ENCODE measurements around the gene PGC.

PGC gene

DNA sequence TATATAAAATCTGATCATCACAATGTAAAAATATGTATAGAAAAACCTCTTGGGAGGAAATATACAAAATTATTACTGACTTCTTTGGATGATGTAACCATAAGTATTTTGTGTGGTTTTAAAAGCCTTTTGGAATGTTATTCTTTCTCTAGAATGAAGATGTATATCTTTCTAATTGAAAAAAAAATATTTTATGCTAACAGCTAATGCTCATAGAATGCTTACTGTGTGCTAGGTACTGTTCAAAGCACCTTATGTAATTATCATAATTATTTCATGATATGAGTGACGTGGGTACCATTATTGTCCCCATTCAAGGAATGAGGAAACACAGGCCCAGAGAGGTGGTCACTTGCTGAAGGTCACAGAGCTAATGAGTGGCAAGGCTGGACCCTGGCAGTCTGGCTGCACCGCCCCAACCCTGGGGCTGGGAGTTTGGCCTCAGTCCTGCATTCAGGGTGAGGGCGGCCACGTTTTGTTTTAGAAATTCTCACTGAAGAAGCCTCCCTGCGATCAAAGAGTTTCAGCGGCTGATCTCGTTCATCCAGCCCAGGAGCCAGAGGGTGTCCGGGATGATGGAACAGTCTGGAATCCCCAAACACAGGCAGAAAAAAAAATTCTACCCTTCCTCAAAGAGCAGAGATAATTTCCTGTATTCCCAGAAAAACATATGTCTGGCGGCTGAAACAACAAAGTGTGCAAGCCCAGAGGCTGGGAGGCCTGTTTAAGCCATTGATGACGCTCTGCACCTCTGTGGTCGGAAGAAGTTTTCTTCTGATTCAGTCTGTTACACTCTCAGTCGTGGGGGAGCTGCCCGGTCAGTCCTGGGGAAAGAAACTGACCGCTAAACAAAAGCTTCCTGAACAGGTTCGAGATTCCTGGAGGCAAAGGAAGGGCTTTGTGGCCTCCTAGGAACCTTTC, 49.1 kb downstream of the PGC start:
- DNase-seq (ENCODE audit: low read depth in 1 of 2, low spot score in 1 of 2): no peak

DNA sequence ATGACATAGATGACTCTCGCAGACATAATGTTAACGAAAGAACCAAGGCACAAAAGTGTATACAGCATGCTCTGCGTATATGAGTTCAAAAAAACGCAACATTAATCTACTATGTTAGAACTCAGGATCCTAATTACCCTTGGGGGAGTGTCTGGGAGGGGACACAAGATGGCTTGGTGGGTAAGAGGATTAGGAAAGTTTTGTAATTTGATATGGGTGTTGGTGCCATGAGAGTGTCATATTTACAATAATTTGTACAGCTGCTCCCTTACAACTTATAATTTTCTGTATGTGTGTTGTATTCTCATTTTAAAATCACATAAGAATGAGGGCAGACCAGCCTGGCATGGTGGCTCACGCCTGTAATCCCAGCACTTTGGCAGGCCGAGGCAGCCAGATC, 50.4 kb downstream of the PGC start:
- DNase-seq (ENCODE audit: low read depth in 1 of 2, low spot score in 1 of 2): no peak

DNA sequence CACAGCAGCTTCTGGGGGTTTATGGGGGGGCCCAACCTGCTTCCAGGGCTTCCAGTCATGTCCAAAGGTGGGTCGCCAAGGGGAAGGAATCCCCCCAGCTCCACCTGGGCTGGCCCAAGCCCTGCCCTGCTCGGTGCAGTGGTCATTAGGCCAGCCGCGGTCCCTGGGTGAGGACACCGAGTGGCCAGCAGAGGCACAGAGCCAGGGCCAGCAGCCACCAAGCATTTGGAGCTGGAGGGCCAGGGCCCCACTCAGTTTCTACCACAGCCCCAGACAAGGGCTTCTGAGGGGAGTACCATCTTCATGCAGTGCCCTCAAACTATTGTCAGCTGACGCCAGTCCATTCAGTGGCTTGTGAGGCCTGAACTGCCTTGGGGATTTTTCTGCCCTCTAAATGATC, 51.4 kb downstream of the PGC start:
- DNase-seq (ENCODE audit: low read depth in 1 of 2, low spot score in 1 of 2): no peak

DNA sequence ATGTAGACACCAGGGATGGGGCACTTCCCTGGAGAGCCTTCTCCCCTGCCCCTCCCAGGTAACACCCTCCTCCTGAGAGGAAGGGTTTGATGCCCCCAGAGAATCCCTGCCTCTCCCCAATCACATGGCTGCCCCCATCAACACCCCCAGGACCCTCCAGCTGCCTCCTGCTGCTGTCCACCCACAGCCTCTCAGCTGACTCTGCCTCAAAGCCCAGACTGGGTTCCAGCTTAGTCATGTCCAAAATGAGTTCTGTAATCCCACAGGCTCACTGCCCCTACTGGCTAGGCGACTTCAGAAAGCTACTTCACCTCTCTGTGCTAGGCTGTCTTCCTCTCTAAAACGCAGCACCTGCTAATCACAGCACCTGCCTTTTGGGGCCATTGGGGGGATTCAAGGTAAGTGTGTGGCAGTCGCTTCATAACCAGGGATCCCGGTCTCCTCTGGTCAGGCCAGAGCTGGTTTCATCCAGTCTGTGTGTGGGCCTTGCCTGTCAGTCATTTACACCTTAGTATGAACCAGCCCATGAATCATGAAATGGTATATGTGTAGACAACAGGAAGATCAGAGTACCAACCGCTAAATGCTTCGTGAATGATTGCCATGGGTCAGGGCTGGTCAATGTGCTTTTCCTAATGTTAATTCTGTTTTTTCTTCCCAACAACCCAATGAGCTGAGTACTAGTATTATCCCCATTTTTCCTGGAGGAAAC, 52.2 kb downstream of the PGC start:
- DNase-seq (ENCODE audit: low read depth in 1 of 2, low spot score in 1 of 2): no peak

DNA sequence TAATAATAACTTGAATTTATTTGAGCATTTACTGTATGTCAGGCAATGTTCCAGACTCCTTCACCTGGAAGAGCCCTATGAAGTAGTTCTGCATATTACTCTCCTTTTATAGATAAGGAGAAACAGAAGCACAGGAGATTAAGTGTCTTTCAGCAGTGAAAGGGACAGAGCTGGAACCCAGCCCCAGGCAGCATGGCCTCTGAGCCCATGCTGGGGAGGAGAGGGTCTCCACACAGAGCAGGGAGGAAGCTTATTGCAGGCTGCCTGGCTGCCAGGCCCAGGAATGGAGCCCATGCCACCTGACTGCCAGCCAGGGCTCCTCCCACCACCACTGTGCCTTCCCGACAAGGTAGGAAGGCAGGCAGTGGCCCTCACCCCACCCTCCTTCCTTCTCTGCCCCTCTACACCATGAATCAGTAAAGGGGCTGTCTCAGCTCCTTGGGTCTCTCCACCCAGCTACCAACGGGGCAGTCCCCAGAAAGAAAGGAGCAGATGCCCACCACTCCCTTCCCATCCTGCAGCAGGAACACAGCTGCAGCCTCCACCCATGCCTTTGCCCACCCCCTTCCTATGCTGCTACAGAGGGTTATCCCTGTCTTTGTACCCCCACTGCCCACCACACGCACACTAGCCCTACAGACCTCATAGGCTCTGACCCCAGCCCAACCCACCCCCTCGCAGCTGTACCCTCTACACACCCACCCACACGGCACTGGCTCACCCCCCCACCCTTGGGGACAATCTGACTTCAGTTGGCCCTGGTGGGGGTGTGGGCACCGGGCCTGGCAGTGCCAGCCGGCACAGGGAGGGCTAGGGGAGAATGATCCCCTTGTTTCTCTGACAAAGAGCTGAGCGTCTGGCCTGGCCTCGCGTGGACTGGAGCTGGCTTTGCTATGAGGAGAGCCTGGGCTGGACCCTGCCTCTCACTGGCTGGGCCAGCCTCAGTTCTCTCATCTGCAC, 53.6 kb downstream of the PGC start:
- DNase-seq (ENCODE audit: low read depth in 1 of 2, low spot score in 1 of 2): no peak

DNA sequence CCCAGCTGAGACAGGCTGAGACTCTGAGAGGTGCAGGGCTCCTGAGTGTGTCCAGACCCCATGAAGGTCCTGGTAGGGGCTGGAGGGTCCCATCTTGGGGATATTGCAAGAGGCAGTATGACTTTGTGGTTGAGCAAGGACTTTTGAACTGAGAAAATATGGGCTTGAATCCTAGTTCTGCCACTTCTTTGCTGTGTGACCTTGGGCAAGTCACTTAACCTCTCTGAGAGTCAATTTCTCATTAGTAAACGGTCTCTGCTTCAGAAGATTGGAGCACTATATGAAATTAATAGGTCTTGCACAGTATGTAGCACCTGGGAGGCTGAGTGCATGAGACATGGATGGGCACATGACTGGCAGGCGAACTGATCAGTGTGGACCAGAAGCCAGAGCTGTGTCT, 54.5 kb downstream of the PGC start:
- DNase-seq (ENCODE audit: low read depth in 1 of 2, low spot score in 1 of 2): no peak

DNA sequence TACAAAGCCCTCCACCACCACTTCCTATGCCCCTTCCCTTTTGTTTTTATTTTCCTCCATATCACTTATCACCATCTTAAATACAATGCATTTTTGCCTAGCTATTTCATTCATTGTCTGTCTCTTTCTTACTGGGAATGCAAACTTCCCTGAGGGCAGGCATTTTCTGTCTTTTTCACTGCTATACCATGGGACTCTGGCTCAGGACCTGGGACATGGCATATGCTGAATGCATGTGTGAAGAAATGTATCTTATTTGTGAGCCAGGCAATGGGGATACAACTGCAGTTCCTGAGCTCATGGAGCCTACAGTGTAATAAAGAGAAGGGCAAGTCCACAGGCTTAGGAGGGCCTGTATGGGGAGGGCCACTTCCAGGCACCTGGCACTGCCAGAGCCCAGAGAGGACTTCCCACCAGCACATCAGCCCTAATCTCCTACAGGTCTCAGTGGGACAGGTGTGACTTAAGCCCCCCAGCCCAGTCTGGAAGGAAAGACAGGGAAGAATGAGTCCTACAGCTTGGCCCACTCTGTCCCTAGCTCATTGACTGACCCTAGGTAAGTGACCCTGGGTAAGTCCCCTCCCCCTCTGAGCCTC, 55.0 kb downstream of the PGC start:
- no peak for DNase-seq (ENCODE audit: low read depth in 1 of 2, low spot score in 1 of 2)

DNA sequence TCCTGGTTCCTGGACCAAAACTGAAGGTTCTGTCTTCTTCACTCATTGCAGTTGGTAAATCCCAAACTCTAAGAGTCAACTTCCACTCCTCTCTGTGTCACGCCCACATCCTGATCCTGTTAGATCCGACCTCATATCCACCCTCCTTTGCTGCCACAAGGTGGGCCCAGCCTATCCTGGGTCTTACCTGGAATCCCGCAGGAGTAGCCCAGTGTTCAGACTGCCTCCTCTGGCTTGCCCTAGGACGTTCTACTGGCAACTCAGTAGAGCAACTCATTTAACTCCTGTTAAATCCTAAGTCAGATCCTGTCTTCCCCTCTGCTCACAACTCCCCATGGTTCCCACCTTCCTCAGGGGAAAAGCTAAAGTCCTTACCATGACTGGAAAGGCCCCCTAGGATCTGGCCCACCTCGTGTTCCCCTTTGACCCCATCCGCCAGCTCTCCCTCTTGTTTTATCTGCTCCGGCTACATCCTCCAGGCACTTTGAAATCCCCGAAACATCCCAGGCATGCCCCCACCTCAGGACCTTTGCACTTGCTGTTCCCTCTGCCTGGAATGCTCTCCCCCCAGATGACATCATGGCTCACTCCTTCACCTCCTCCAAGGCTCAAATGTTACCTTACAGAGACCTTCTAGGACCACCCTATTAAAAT, 55.6 kb downstream of the PGC start:
- no peak for DNase-seq (ENCODE audit: low read depth in 1 of 2, low spot score in 1 of 2)

DNA sequence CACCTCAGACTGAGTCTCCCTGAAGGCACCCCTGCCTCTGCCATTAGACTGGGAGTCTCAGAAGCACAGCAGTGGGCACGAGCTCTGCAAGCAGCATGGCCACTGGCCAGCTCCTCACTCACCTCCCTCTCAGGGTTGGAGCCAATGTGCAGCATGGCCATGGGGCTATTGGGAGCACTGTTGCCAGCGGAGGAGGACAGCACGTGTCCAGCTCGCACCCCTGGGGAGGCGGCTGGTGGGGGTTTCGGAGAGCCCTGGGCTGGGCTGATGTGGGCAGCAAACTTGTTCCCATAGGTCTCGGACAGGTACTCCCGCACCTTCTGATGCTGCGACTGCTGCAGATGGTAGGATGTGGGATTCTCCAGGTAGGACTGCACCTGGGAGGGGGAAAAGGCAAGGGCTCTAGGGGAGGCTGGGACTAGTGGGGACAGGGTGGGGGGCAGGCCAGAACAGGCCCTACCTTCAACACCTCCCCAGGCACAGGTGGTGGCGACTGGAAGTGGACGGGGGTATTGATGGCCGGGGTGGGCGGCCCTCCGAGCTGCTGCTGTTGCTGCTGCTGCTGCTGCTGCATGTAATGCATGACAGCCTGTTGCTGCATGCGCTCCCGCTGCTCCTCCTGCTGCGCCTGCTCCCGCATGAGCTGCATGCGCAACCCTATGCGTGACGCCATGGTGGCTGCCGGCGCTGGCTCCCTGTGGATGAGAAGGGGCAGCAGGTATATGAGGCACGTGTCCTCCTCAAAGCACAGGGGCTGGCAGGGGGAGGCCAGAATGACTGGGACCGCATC, 56.5 kb downstream of the PGC start:
- DNase-seq (ENCODE audit: low read depth in 1 of 2, low spot score in 1 of 2): no peak

DNA sequence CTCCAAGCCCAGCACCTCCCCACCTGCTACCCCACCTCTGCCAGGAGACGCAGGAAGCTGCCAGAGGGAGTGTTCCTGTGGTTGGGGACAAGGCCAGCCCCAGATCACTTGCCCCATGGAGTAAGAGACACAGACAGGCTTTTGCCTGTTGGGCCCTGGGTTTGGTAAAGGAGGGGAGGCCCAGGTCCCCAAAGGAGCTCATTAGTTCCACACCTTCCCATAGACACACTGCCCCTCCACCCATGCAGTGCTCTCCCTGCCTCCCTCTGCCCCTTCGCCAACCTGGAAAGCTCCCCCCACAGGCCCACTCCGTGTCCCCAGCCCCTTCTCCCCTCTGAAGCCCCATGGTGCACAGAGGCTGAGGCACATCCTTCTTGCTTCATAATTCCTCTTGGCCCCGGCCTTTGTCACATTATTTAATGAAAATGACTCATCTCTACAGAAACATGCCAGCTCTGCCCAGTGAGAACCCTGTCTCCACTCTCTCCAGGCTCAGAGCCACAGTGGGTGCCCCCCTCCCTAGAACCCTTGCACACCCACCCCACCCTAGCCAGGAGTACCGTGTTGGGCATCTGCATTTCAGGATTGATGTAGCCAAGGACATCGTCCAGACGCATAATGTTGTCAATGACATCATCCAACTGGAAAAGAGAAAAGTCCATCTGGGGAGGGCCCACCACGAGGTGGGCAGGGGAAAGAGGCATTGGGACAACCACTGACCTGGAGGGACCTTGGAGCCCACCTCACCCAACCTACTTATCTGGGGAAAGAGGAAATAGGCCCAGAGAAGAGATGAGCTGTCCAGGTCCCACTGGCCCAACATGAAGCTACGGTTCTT, 57.8 kb downstream of the PGC start:
- DNase-seq (ENCODE audit: low read depth in 1 of 2, low spot score in 1 of 2): no peak

DNA sequence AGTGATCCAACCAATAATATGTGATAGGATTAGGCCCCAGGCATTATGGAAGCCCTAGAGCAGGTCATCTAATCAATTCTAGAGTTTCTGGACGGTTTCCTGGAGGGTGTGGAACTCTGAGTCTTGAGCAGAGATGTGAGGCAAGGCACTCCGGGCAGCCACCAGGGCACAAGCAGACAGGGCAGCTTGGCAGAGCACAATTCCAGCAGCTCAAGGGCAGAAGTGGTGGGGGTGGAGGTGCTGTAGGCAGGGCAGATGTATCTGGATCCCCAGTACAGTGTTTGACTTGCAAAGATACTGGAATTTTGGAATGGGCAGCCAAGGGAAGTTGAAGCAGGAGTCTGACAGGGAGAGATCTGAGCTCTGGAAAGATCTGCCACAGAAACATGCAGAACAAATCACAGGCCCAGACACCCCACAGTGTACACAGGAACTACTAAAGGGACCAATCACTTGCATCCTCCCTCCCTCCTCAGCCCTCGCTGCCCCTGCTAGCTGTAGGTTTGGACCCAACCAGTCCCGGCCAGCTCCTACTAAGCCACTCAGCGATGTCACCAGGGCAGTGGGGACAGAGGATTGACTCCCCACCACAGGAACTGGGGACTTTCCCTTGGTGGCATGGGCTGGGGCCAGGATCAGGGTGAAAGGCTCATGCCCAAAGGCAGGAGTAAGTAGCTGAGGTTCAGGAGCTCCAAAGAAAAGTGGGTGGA, 58.8 kb downstream of the PGC start:
- DNase-seq (ENCODE audit: low read depth in 1 of 2, low spot score in 1 of 2): no peak

DNA sequence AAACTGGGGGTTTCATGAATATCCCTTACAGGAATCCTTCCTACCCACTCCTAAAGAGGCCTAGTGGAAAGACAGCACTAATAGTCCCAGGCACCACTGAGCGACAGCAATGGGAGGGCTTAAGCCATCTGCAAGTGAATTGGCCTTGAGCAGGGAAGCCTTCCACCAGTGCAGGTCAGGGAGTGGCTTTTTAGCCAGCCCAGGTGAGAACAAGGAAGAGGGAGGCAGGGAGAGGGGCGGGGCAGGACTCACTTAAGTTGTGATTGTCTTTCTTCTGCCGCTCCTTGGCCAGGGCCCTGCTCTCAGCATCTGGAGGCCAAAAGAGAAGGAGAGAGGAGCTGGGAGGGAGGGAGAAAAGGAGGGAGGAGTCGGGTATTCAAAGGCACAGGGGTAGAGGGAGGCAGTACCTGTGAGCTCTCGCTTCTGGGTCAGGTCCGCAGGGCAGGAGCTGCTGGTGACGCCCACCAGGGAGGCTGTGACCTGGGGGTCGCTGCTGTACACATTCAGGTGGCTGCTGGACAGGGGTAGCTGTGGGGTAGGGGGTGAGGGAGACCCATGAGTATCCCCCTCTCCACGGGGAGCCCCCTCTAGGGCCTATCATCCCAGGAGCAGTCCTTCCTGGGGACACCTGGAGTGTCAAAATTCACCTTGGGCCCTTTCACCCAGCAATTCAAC, 59.6 kb downstream of the PGC start:
- no peak for DNase-seq (ENCODE audit: low read depth in 1 of 2, low spot score in 1 of 2)
